Heart right ventricle (tissue), 16 donors: ENCODE results near the gene ZBP1. TPM values are rescaled to one million over a fixed set of nuclear protein-coding genes. Genes with fewer than 3 reads are reported as not detected.

Source experiments
- ATAC-seq, 8 donors: fragments of 200-7000 bp; cut with Tn5 transposase; one replicate each; pipeline ENCODE4 v1.9.1; 2020; ENCODE audit warnings: mild to moderate bottlenecking in 8 of 8, moderate library complexity in 8 of 8, moderate number of reproducible peaks in 1 of 8
- DNase-seq, 2 donors: peaks; one replicate each; pipeline ENCODE4 v3.0.0-alpha.2; 2020
- H3K27ac ChIP-seq, 10 donors: fragments of 200-600 bp; sonication (generic) in 2 of 10; one replicate each; pipeline versions ENCODE4 v1.5.0 to v1.8.0; 2020 to 2022; ENCODE audit warnings: mild to moderate bottlenecking in 3 of 10
- H3K27me3 ChIP-seq, 7 donors: fragments of 200-600 bp; one replicate each; pipeline ENCODE4 v1.8.0; 2021 to 2022; ENCODE audit warnings: mild to moderate bottlenecking in 2 of 7
- H3K36me3 ChIP-seq, 9 donors: fragments of 200-600 bp; sonication (generic) in 1 of 9; one replicate each; pipeline versions ENCODE4 v1.5.0 to v1.8.0; 2020 to 2022; ENCODE audit warnings: mild to moderate bottlenecking in 2 of 9
- H3K4me1 ChIP-seq, 9 donors: fragments of 200-600 bp; sonication (generic) in 1 of 9; one replicate each; pipeline versions ENCODE4 v1.5.0 to v1.8.0; 2020 to 2022; ENCODE audit warnings: mild to moderate bottlenecking in 4 of 9
- H3K4me3 ChIP-seq, 10 donors: fragments of 200-600 bp; sonication (generic) in 2 of 10; one replicate each; pipeline versions ENCODE4 v1.5.0 to v1.8.0; 2020 to 2022; ENCODE audit warnings: mild to moderate bottlenecking in 7 of 10, moderate library complexity in 2 of 10
- H3K9me3 ChIP-seq, 11 donors: fragments of 200-600 bp in 10 of 11; sonication (generic) in 2 of 11; one replicate each; pipeline versions ENCODE4 v1.5.0 to v1.8.0; 2013 to 2022; ENCODE audit warnings: mild to moderate bottlenecking in 2 of 11, control low read depth in 1 of 11, moderate library complexity in 1 of 11
- CTCF ChIP-seq, 9 donors: fragments of 200-600 bp; sonication (generic) in 2 of 9; IDR thresholded peaks; one replicate each; pipeline versions ENCODE4 v1.5.0 to v1.8.0; 2021 to 2022; ENCODE audit warnings: antibody characterized with exemption in 9 of 9, mild to moderate bottlenecking in 5 of 9, moderate library complexity in 1 of 9
- WGBS, 2 donors: extraction: QIAGEN DNeasy Blood & Tissue Kit; methylation state at CpG; one replicate each; pipeline ENCODE4 v1.1.7; 2013; ENCODE audit warnings: inconsistent platforms in 1 of 2; 5-methylcytosine and 5-hydroxymethylcytosine counted together
- intact Hi-C, 10 donors: fragments of 100-400 bp; cut with DNase I; formaldehyde crosslinking; loops; one replicate each; pipeline versions ENCODE4 v1.11.1 to v1.14.2; 2022
- polyA plus RNA-seq, 2 donors: library from polyadenylated mRNA; stranded (reverse); fragments of 200-250 nt; gene quantifications; one replicate each; pipeline ENCODE4 v1.2.3, GENCODE V29; 2013
- total RNA-seq, 10 donors: library from RNA; stranded (reverse); fragmentation: NEBNext Ultra II Directional in 3 of 10; extraction: Animal tissue kit (Norgen Biotek cat#: 25700) in 3 of 10; gene quantifications; one replicate each; pipeline versions ENCODE4 v1.2.1 to v1.2.4, GENCODE V29; 2021 to 2023
- donor health status: Arrhythmogenic right ventricular cardiomyopathy.
- donor health status: ischemic (EF 13 %, LVEDD 7.1; RV severe dilation, severe dysfunction).
- donor health status: healthy with polysubstance abuse.
- donor health status: DM: no; HTN: yes; CAD: no.
- donor health status: DM: no; HTN: no; CAD: no.
- donor health status: ischemic (EF 25% LVEDD 6.9; RV normal size, moderate dysfunction).
- donor health status: ischemic (EF 25% LVEDD 5.7; RV mildly dilated, moderate dysfunction).
- donor health status: healthy.
- donor health status: DM: yes; HTN: yes; CAD: no.
- donor health status: Ischemic cardiomyopathy.
- donor health status: ischemic (EF 35%, LVEDD 5.7; RV mildly dilated, moderate dysfunction).
- donor health status: nonischemic (EF 11% LVEDD 7.7; RV severe dilation, severe dysfunction).
- donor health status: DM: yes; HTN: yes; CAD: no.
- donor health status: PGD.
- donor health status: ischemic (EF 29% LVEDD 5.4; RV normal size, mild dysfunction).
- donor health status: nonischemic (EF 23%, LVEDD 6.1; RV moderate dilation, normal function).

ZBP1 gene
- total and polyA plus RNA-seq, 12 donors = 0.13 to 1.2 (median 0.31) TPM; not detected in 2

DNA sequence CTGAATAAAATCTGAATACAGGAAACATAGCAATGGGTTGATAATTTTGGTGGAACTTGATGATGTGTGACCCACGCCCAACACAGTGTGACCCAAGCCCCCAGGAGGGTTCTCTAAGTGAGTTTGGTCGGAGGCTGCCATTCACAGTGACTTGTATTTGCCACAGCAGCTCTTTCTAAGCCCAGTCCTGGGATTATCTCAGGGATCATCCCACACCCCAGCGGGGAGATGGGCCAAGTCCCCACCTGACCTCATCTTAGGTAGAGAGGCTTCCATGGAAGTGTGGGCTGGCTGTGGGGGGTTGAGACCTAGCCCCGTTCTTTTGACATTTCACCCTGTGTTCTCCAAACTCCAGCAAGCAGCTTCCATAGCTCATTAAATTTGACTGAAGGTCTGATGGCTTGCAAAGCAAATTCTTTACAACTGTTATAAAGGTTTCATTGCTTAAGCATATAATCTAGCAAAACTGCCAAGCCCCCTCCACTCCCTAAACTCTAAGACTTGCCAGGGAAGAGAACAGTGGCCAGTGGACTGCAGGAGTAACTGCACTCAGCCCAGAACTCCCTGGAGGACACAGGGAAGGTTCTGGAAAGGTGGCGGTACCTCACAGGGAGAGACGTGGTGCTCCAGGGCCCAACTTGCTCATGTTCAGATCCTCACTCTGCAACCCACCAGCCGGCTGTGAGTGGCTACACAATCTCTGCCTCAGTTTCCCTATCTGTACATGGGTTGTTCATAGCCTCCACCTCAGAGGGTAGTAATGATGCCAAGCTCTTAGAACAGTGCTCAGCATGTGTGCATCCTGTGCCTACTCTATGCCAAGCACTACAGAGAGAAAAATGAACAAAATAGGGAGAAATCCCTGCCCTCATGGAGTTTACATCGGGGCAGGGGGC, 60.3 kb downstream of the ZBP1 start:
- Histone ChIP-seq H3K27me3 (peaks cover 0 to 50% (median 31%) of the 10 kb centered on the region in 7 donors), H3K9me3 (no peaks in the 10 kb centered on the region), H3K36me3 (no peaks in the 10 kb centered on the region), H3K4me3 (no peak overlapping the region), H3K27ac (no peak overlapping the region), H3K4me1 (peaks cover 0 to 5% (median 0%) of the 10 kb centered on the region in 9 donors)
- DNase-seq = no peak
- WGBS, 2 donors = 76 to 87% methylated on average over 8 of the region's 8 CpGs
- intact Hi-C loops = no loop called here
- no peak for TF ChIP-seq CTCF (IDR thresholded peaks at IDR 0.05)
- ATAC-seq = no peak

- ATAC-seq = no peak
- intact Hi-C loops = no loop called here
- Histone ChIP-seq H3K27ac (no peak overlapping the region), H3K9me3 (no peaks in the 10 kb centered on the region), H3K36me3 (no peaks in the 10 kb centered on the region), H3K4me1 (peaks cover 0 to 5% (median 0%) of the 10 kb centered on the region in 9 donors), H3K4me3 (no peak overlapping the region), H3K27me3 (peaks cover 0 to 57% (median 31%) of the 10 kb centered on the region in 7 donors)
- no peak for TF ChIP-seq CTCF (IDR thresholded peaks at IDR 0.05)
- 87% methylated on average over 10 of the region's 10 CpGs for WGBS, 2 donors
- DNase-seq = no peak
Measured at GRCh38 chr20:57559289-57559634, 61.0 kb downstream of the ZBP1 start.

GRCh38 chr20:57558614-57559288, 61.5 kb downstream of the ZBP1 start:
- no peak overlapping the region for H3K27ac ChIP-seq
- peaks cover 0 to 57% (median 31%) of the 10 kb centered on the region in 7 donors for H3K27me3 ChIP-seq
- H3K4me1 ChIP-seq = peaks cover 0 to 5% (median 0%) of the 10 kb centered on the region in 9 donors
- no peak for ATAC-seq
- H3K36me3 ChIP-seq = no peaks in the 10 kb centered on the region
- H3K4me3 ChIP-seq = no peak overlapping the region
- 68 to 73% methylated on average over 15 of the region's 15 CpGs for WGBS, 2 donors
- no peaks in the 10 kb centered on the region for H3K9me3 ChIP-seq
- no peak for TF ChIP-seq CTCF (IDR thresholded peaks at IDR 0.05)
- DNase-seq = no peak
- intact Hi-C loops = no loop called here

GRCh38 chr20:57557926-57558613, 62.2 kb downstream of the ZBP1 start:
- no peaks in the 10 kb centered on the region for H3K9me3 ChIP-seq
- H3K27ac ChIP-seq = no peak overlapping the region
- H3K4me3 ChIP-seq = no peak overlapping the region
- peaks cover 0 to 5% (median 0%) of the 10 kb centered on the region in 9 donors for H3K4me1 ChIP-seq
- TF ChIP-seq CTCF (IDR thresholded peaks at IDR 0.05) = no peak
- no peak for ATAC-seq
- intact Hi-C loops = no loop called here
- no peak for DNase-seq
- peaks cover 0 to 57% (median 31%) of the 10 kb centered on the region in 7 donors for H3K27me3 ChIP-seq
- 71 to 84% methylated on average over 9 of the region's 9 CpGs for WGBS, 2 donors
- no peaks in the 10 kb centered on the region for H3K36me3 ChIP-seq
